GM23248 (cell line): ENCODE results near the gene MS4A2.

Experiments
- EZH2 ChIP-seq: fragments of 200-600 bp; sonication (generic); IDR thresholded peaks from 2 replicates; pipeline ENCODE4 v1.6.1; 2018; ENCODE audit warnings: antibody characterized with exemption, mild to moderate bottlenecking; ENCODE audit not compliant: insufficient read depth, poor library complexity, severe bottlenecking
- EZH2phosphoT487 ChIP-seq: fragments of 200-600 bp; sonication (generic); IDR thresholded peaks from 2 replicates; pipeline ENCODE4 v1.6.1; 2018; ENCODE audit warnings: antibody characterized with exemption, moderate library complexity, mild to moderate bottlenecking, low read depth; ENCODE audit not compliant: insufficient read depth

GRCh38 chr11:60100516-60100915, 12.1 kb downstream of the MS4A2 start:
- TF ChIP-seq EZH2 (no peak), EZH2phosphoT487 (no peak)
